GM18520 (cell line): ENCODE results near the gene SLC22A17.

ENCODE experiments used
- ATAC-seq: cut with Tn5 transposase; IDR thresholded peaks from one replicate; pipeline ENCODE4 v1.9.1; 2021; ENCODE audit not compliant: unreplicated experiment

Gene SLC22A17

GRCh38 chr14:23364164-23365035 is 11.7 kb upstream of the SLC22A17 start:
- no peak for ATAC-seq

DNA sequence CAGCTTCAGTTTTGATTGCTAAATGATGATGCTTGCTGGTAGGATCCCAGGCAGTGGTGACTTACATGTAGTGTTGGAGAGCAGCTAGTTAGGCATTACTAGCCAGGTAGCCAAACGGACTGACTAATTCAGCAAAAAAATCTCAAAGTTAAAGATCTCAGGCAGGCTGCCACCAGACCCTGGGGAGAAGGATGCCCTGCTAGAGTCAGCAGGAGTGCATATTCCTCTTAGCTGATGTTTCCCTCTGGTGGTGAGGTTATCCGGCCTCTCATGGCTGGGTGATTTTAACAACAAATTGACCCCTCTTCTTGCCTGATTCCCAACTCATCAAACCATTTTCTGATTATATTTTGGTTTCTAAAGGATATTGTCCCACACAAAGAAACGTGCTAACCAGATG is 9.5 kb upstream of the SLC22A17 start:
- ATAC-seq = no peak

GRCh38 chr14:23361763-23362162 is 9.1 kb upstream of the SLC22A17 start:
- no peak for ATAC-seq

- ATAC-seq = no peak
Observed at GRCh38 chr14:23361320-23361719, 8.6 kb upstream of the SLC22A17 start.

DNA sequence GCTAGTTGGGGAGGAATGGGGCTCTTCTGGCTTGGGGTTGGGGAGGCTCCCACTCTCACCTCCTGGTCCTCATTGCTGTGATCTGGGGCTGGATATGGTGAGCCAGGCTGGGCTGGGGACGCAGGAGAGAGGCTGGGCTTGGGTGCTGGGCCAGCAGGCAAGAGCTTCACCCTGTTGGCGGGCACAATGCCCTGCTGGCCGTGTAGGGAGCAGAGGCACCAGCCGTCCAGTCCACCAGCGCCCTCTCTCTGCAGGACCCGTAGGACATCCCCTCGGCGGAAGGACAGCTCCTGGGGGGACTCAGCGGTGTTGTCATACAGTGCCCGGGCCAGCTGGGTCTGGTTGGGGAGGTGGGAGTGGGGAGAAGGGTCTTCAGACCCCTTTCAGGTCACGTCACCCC is 7.8 kb upstream of the SLC22A17 start:
- ATAC-seq = no peak

- ATAC-seq = no peak
Observed at GRCh38 chr14:23359722-23360447, 7.2 kb upstream of the SLC22A17 start.

DNA sequence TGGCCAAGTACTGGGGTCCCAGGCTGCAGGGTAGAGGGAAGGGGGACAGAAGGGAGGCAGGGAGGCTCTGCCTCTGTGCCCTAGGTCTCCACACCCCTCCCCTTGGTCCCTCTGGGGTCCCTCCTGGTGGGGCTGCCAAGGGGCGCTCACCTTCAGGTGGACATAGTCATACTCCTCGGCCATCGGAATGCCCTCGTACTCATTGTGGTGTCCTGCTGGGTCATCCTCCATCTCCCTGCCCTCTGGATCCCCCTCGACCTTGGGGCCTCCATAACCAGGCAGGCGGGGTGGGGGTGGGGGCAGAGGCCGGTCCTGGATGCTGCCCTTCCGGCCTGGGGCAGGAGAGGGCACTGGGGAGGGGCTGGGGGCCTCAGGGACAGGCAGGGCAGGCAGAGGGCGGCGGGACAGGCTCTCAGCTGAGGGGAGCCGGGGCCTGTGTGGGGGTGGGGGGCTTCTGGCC is 6.5 kb upstream of the SLC22A17 start:
- no peak for ATAC-seq

GRCh38 chr14:23358553-23359166 is 6.0 kb upstream of the SLC22A17 start:
- no peak for ATAC-seq

DNA sequence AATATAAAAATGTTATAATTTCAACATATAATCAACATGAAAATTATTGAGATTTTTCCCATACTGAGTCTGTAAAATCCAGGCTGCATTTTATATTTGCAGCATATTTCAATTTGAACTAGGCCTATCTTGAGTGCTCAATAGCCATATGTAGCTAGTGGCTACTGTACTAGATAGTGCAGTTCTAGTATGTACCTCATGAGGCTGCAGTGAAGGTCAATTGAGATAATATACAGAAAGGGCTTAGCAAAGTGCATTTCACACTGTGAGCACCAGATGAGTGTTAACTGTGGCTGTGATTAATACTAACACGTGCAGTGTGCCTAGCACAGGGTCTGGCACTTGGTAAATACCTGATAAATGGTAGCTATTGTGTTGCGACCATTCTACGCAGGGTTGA is 5.4 kb upstream of the SLC22A17 start:
- no peak for ATAC-seq

GRCh38 chr14:23357261-23357660 is 4.6 kb upstream of the SLC22A17 start:
- no peak for ATAC-seq

DNA sequence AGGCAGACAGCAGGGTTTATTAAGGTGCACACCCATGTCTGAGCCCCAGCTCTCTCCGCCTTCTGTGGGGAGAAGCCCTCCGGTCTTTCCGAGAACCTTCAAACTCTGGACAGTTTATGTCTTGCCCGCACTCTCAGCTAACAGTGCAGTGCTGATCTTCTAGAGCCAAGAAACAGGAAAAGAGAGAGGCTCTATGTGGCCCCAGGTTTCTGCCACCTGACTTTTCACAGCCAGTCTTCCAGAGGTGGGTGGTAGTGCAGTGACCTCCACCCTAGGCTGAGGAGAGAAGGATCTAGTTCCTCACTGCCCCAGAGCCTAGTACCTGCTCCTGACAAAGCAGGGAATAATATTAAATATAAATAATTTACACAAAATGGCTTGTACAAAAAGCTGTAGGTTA is 4.0 kb upstream of the SLC22A17 start:
- no peak for ATAC-seq

DNA sequence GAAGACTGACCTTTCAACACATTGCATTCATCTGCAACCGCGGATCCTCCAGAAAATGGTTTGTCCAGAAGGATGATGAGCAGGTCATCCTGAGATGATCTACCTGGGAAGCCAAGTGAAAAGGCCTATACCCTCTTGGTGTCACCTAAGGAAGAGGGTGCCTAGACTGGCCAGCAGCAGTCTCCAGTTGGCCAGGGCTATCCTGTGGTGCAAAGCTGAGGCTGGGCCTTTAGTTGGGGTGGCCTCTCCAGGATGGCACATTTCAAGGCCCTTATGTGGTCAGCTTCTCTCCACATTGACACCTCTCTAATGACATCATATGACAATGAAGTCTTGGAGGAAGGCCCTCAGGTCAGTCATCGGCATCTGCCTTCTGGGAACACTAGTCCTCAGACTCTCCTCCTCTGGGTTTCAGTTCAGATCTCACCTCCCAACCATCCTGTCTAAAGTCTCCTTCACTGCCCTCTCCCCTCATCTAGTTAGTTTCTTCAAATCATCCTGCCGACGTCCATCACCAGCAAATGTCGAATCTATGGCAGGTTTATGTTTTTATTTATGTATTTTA is 3.3 kb upstream of the SLC22A17 start:
- no peak for ATAC-seq

GRCh38 chr14:23354990-23355389 is 2.3 kb upstream of the SLC22A17 start:
- ATAC-seq = no peak

DNA sequence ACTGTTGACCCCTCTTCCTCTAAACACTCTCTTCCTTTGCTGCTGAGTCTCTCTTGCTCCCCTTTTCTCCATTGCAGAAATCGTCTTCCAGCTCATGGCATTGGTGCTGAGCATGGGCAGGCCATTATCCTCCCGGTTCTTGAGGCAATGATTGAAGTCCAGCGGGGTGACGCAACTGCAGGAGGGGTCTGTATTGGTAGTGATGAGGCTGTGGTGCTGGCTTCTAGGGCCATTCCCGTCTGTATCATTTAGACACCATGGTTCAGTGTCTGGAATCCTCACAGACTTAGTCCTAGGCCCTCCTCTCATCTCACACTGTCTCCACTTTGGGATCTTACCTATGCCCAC is 720 bp upstream of the SLC22A17 start:
- no peak for ATAC-seq

- ATAC-seq = no peak
Observed at GRCh38 chr14:23351681-23352505, 794 bp downstream of the SLC22A17 start.

GRCh38 chr14:23349156-23349845 is 3.4 kb downstream of the SLC22A17 start:
- no peak for ATAC-seq

GRCh38 chr14:23348297-23348655 is 4.4 kb downstream of the SLC22A17 start:
- no peak for ATAC-seq

- no peak for ATAC-seq
Observed at GRCh38 chr14:23347406-23348296, 5.0 kb downstream of the SLC22A17 start.

DNA sequence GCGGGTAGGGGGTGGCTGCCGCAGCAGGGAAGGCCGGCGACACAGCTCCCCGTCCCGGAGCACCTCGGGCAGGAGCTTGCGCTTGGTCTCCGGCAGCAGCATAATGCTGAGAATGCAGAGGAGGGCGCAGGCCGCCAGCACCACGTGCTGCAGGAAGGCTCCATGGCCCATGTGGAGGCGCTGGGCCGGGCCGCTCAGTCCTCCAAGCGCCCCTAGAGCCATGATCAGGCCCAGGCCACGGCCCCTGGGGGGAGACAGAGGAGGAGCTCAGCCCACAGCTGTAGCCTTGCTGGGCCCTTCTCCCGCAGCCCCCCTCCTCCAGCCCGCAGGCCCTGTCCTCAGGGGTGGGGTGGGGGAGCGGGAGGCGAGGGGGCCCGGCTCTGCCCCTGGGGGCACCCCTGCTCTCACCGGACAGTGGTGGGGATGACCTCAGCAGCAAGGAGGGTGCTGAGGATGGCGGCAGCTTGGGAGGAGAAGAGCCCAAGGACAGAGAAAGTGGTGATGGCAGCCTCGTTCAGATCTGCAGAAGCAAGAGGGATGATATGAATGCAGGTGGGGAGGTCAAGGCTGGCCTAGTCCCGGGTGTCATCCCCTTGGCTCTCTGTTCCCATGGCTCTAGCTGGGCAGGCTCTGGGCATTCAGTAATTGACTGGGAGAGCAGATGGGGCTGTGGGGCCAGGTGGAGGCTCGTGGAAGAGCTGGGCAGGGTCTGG is 5.8 kb downstream of the SLC22A17 start:
- ATAC-seq = no peak
